ENCODE data around the gene FAM32A.

DNA sequence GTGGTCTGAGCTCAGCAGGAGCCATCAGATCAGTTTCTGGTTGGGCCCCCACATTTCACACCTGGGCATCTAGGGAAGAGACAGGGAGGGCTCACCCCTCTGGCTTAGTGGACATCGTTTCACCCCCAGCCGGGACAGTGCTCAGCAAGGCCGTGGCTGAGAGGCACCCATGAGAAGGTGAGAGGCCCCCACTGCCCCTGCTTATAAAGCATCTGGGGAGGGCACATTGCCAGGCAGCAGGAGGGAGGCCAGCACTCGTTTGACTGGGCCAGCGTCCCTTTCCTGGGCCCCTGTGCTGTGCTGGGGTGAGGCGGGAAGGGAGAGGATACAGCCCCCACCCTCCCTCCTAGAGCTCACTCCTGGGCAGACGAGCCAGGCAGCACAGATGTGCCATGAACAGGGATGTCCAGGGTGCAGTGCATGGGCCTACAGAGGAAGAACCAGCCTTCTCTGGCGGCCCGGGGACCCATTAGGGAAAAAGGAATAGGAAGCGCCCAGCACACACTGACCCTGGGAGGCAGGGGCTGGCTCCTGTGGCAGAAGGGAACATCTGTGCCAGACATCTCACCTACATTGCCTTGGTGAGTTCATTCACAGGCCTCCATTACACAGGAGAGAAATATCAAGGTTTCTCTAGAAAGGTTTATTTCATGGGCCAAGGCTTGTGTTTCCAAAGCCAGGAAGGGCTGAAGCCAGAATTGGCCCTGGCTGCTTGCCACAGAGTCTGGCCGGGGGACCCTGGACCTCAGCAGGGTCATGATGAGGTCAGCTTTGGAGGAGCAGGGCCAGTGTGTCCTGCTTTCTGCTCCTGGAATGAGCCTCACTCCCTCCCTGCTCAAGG, 20.2 kb downstream of the FAM32A start:
- TF ChIP-seq, protein P1, sequence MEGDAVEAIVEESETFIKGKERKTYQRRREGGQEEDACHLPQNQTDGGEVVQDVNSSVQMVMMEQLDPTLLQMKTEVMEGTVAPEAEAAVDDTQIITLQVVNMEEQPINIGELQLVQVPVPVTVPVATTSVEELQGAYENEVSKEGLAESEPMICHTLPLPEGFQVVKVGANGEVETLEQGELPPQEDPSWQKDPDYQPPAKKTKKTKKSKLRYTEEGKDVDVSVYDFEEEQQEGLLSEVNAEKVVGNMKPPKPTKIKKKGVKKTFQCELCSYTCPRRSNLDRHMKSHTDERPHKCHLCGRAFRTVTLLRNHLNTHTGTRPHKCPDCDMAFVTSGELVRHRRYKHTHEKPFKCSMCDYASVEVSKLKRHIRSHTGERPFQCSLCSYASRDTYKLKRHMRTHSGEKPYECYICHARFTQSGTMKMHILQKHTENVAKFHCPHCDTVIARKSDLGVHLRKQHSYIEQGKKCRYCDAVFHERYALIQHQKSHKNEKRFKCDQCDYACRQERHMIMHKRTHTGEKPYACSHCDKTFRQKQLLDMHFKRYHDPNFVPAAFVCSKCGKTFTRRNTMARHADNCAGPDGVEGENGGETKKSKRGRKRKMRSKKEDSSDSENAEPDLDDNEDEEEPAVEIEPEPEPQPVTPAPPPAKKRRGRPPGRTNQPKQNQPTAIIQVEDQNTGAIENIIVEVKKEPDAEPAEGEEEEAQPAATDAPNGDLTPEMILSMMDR (IDR thresholded peaks at IDR 0.05) = no peak
- TF ChIP-seq POLR2A (IDR thresholded peaks at IDR 0.05) = no peak

Data from body of pancreas (tissue), 4 donors.